ENCODE results near the gene CFAP70. TPM values are rescaled to one million over a fixed set of nuclear protein-coding genes. Genes with fewer than 3 reads are reported as not detected.

The CFAP70 gene
- total RNA-seq, 1 experiment from 2014 or later: 0.24 TPM

GRCh38 chr10:73206385-73206784 is 152.3 kb downstream of the CFAP70 start:
- Histone ChIP-seq H2BK5ac (ENCODE audit: insufficient read length, low read length) (no peak overlapping the region), H3K79me2 (ENCODE audit: insufficient read depth, low read length) (no peaks in the 10 kb centered on the region), H4K91ac (ENCODE audit: insufficient read length, low read depth, low read length) (no peak overlapping the region), H3K4me2 (ENCODE audit: insufficient read depth, insufficient read length, low read length) (no peak overlapping the region), H3K79me1 (ENCODE audit: insufficient read depth, low read depth, low read length, poor library complexity, severe bottlenecking) (no peaks in the 10 kb centered on the region), H3K14ac (ENCODE audit: insufficient read depth, low read length) (no peak overlapping the region), H3K4ac (ENCODE audit: low read depth, low read length) (no peak overlapping the region), H3K27me3 (ENCODE audit: insufficient read depth, low read length) (no peaks in the 10 kb centered on the region), H2BK20ac (ENCODE audit: low read depth, low read length, poor library complexity, severe bottlenecking) (no peak overlapping the region), H4K5ac (ENCODE audit: insufficient read length, low read depth, low read length) (no peak overlapping the region), H3K9me3 (ENCODE audit: control insufficient read depth, low read depth, low read length) (peaks cover 17% of the 10 kb centered on the region), H2BK12ac (ENCODE audit: insufficient read length, low read depth, low read length) (no peak overlapping the region), H2BK15ac (ENCODE audit: low read depth, low read length) (no peak overlapping the region), H3K56ac (ENCODE audit: insufficient read length, low read depth, low read length) (no peak overlapping the region), H3K9ac (ENCODE audit: extremely low read depth, insufficient read length, low read length) (no peak overlapping the region), H2AK5ac (ENCODE audit: insufficient read length, low read length) (no peak overlapping the region), H3K4me1 (ENCODE audit: insufficient read depth, low read length) (no peaks in the 10 kb centered on the region), H3K18ac (ENCODE audit: insufficient read length, low read depth, low read length) (no peak overlapping the region), H2BK120ac (ENCODE audit: low read depth, low read length, poor library complexity, severe bottlenecking) (no peak overlapping the region), H4K8ac (replicated peaks; ENCODE audit: insufficient read length, low read depth, low read length) (no peak overlapping the region), H3T11ph (ENCODE audit: low read length) (no peak overlapping the region), H3K23me2 (ENCODE audit: insufficient read length, low read depth, low read length, poor library complexity, severe bottlenecking) (no peaks in the 10 kb centered on the region), H3K27ac (ENCODE audit: insufficient read length, low read depth, low read length) (no peak overlapping the region), H4K20me1 (ENCODE audit: control insufficient read depth, insufficient read depth, insufficient read length) (no peaks in the 10 kb centered on the region), H2AFZ (ENCODE audit: low read length) (no peak overlapping the region), H3K23ac (ENCODE audit: insufficient read length, low read depth, low read length) (no peak overlapping the region)
- no CpG with 5 or more reads among the region's 5 CpGs for WGBS (ENCODE audit: extremely low coverage, insufficient read length, low lambda C conversion rate)
- Mint-ChIP-seq H3K27ac (no peak overlapping the region), H3K4me3 (no peak overlapping the region), H3K4me1 (no peaks in the 10 kb centered on the region), H3K9me3 (peaks cover 27 to 32% of the 10 kb centered on the region in 2 experiments), H3K36me3 (ENCODE audit: insufficient read depth in 1 of 3, low read depth in 3 of 3) (peaks cover 22 to 48% (median 41%) of the 10 kb centered on the region in 3 experiments), H3K27me3 (ENCODE audit: low read depth) (no peaks in the 10 kb centered on the region; the same call in 1 of the 2 replicates)
- no peak for DNase-seq
- TF ChIP-seq CTCF (conservative IDR thresholded peaks at IDR 0.05): no peak

Data from H9 (cell line).